Measurements from ENCODE around the gene EEFSEC.

Gene EEFSEC

GRCh38 chr3:128218548-128219257 is 65.4 kb downstream of the EEFSEC start:
- no peak for DNase-seq

DNA sequence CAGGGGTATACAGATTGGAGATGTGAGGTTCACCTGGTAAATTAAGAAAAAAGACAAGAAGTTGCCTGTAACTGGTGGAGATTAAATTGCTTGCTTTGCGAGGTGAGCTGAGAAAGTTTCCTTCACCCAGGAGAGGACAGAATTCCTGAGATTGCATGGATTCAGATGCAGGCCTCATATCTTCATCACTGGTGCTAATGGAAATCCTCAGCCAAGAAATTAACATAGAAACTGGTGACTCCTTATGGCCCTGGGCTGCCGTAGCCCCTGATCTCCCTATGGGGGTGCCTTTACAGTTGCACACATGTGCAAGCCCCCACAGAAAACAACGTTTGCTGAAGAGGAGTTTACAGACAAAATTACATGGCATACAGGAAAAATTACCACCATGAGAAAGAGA is 68.0 kb downstream of the EEFSEC start:
- DNase-seq = no peak

GRCh38 chr3:128222796-128223385 is 69.6 kb downstream of the EEFSEC start:
- DNase-seq = no peak

GRCh38 chr3:128226186-128226725 is 73.0 kb downstream of the EEFSEC start:
- DNase-seq = no peak

DNA sequence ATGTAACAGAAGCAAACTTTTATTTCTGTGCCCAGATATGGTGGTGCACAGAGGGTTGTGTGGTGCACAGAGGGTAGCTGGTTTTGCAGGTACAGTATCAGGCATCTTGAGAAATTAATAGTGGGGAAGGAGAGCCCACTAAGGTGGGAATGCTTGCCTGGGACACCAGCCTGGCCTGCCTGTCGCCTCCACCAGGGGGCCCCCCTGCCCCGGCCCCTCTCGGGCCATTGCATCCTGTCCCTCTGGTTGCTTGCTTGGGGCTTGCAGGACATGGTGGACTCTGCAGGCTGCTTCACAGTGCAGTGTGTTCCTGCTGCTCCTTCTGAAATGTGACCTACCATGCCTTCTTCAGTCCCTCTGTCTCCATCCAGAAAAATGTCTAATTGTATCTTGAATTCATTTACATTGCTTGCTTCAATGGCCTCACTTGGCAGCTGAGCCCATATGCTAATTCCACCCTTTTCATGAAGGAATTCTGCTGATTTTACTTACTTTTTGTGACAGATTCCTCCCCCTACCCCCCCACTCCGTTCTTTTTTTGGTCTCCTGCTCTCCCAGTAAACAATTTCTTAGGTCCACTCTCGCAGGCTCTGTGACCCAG is 73.6 kb downstream of the EEFSEC start:
- DNase-seq = peak; percentile 4 to 11

GRCh38 chr3:128227507-128227906 is 74.2 kb downstream of the EEFSEC start:
- DNase-seq = no peak

GRCh38 chr3:128228366-128228910 is 75.2 kb downstream of the EEFSEC start:
- DNase-seq = no peak

DNA sequence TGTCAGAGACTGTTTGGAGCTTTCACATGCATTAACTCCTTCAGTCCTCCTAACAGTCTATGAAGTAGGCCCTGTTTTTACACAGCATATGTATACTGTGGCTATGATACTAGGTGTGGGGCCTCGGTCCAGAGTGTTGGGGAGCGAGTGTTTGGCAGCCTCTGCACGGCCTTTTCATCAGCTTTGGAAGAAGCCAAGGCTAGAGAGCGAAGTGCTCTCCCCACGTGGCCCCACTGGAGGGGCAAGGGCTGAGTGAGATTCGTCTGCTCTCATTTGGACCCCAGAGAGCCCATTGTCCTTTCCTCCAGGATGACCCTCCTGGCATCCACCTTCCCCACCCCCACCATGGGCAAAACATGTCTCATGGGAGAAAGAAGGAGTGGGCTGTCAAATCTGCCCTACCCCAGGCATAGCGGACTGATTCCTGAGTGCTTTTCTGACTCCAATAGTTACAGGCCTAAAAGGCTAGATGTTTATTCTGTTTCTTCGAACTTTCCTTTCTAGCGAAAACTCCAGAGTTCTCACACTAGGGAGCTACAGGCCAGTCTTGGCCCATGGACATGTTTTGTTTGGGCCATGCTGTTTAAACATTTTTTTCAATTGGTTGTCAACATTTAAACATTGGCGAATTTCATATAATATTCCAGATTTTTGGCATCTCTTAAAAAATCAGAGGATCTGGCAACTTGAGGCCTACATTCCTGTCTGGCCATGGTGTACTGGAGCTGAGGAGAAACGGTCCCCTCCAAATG is 76.0 kb downstream of the EEFSEC start:
- no peak for DNase-seq

GRCh38 chr3:128231606-128232005 is 78.3 kb downstream of the EEFSEC start:
- DNase-seq = no peak

DNA sequence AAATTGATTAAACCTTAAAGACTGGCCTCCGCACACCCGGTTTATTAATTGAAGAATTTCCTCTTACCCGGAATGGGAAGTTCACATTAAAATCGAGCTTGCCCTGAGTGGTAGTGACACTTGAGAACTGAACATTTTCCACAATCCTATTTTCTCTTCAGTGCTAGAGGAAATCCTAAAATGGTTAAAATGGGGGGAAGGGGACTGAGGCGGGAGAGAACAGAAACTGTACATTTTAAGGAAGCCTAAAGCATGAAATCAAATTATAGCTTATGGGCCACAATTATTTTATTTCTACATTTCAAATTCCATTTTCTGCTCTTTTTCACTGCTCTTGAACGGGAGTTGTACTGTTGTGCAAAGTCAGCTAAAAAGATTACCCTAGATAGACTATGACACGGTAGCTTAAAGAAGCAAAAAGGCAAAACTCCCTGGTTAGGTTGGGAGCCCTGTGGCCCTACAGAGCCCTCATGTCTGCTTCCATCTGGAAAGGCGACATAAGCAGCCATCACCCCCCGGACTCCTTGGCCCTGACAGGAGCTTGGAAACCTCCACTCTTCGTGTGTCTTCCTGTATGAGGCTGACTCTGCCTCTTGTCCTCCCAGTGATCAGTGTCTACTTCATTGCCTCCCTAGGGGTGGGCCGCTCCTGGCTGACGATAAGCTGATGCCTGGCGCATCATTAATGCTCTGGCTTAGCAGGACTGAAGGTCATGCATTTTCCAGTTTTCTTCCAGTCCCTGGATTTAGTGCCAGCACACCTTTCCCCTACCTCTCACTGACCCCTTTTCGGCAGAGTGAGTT is 79.3 kb downstream of the EEFSEC start:
- no peak for DNase-seq

DNA sequence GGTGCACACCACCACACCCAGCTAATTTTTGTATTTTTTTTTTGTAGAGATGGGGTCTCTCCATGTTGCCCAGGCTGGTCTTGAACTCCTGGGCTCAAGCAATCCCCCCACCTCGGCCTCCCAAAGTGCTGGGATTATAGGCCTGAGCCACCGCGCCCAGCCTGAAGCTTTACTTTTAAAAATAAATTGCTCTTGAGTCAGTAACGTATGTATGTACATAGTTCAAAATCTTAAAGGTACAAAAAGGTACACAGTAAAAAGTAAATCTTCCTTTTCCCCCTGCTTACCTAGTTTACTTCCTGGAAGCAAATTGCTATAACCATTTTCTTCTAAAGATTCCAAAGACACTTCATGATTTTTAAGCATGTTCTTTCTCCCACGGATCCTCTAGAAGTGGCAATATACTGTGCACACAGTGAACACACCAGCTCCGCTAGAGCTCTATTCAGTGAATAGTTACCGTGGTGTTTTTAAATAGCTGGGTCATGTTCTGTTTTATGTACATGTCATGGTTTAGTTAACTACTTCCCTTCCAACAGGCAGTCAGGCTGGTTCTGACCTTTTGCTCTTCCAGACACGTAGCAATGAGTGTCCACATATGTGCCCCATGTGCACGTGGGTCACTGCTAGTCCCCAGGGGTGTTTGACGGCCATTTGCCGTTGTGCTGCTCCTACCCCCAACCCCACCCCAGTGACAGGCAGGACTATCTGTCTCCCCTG is 82.1 kb downstream of the EEFSEC start:
- no peak for DNase-seq

- DNase-seq = peak in 1 of 2 experiments; percentile 17
These were observed 83.4 kb downstream of the EEFSEC start for GRCh38 chr3:128236657-128237056.

- no peak for DNase-seq
These were observed 84.3 kb downstream of the EEFSEC start for GRCh38 chr3:128237348-128238183.

- DNase-seq = no peak
These were observed 84.9 kb downstream of the EEFSEC start for GRCh38 chr3:128238184-128238489.

GRCh38 chr3:128239304-128239703 is 86.0 kb downstream of the EEFSEC start:
- DNase-seq = no peak

DNA sequence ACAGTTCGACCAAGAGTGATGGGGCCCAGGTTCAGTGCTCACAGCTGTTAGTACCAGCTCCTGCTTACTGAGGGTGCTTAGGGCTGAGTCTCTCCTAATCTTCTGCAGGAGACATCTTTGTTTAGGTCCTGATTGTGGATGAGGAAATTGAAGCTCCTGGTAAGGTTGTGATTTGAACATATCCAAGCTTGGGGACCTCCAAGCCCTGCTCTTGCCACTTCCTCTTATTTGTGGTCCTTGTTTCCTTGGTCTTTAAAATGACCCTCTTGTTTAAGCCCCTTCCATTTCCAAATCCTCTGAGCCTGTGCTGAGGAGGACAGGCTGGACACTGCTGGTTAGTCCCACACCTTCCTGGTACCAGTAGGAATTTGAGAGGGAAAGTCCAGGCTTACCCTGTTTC is 87.0 kb downstream of the EEFSEC start:
- no peak for DNase-seq

DNA sequence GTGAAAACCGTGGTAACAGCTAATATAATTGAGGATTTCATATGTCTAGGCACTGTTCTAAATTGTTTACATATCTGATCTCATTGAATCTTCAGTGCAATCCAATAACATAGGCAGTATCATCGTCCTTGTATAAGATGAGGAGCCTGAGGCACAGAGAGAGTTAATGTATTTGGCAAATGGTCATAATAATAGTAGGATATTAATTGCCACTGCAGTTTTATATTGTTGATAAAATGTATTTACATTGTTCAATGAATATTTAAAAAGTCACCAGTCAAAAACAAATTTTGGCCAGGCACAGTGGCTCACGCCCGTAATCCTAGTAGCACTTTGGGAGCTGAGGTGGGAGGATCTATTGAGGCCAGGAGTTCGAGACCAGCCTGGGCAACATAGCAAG is 88.5 kb downstream of the EEFSEC start:
- no peak for DNase-seq

GRCh38 chr3:128242818-128243601 is 89.7 kb downstream of the EEFSEC start:
- no peak for DNase-seq

- DNase-seq = no peak
These were observed 90.6 kb downstream of the EEFSEC start for GRCh38 chr3:128243602-128244504.

All from SHP77 (cell line).